Measurements from ENCODE around the gene MLLT10.

Gene MLLT10

DNA sequence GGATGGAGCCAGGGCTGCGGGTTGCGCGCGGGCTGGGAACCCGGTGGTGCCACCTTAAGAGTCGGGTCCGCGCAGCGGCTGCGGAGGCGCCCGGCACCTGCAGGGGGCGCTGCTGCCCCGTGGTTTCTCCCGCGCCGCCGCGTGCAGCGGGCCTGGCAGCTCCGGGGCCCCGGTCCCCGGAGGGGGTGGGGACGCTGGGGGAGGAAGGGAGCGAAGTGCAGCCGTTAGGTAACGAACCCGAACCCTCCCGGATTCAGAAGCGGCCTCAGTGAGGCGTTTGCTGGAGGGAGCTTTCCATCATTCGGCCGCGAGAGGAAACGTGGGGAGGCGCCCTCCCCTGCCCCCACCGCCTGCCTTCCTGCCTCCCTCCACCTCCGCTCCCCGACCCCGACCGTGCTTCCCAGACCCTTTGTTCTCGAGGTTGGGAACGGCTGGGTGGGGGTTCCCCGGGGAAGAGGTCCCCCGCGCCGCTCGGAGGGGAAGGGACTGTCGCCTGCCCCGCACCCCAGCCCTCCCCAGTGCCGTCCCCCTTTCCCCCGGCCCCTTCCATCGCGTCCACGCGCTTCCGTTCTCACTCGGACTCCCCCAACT, 38.2 kb upstream of the MLLT10 start:
- H3K9ac ChIP-seq (ENCODE audit: low read length) = no peak overlapping the region
- H3K27me3 ChIP-seq (ENCODE audit: control insufficient read depth, insufficient read depth, low read length) = peaks cover 2% of the 10 kb centered on the region
- peak overlapping the region; percentile 37 for H3K27ac ChIP-seq (ENCODE audit: low read depth, low read length)
- no peaks in the 10 kb centered on the region for H3K36me3 ChIP-seq (ENCODE audit: control insufficient read depth, insufficient read depth, low read length)
- H3K4me1 ChIP-seq (ENCODE audit: control insufficient read depth, insufficient read depth, low read length) = peaks cover 2% of the 10 kb centered on the region
- H3K4me3 ChIP-seq (ENCODE audit: low read length) = peak overlapping the region; percentile 87

DNA sequence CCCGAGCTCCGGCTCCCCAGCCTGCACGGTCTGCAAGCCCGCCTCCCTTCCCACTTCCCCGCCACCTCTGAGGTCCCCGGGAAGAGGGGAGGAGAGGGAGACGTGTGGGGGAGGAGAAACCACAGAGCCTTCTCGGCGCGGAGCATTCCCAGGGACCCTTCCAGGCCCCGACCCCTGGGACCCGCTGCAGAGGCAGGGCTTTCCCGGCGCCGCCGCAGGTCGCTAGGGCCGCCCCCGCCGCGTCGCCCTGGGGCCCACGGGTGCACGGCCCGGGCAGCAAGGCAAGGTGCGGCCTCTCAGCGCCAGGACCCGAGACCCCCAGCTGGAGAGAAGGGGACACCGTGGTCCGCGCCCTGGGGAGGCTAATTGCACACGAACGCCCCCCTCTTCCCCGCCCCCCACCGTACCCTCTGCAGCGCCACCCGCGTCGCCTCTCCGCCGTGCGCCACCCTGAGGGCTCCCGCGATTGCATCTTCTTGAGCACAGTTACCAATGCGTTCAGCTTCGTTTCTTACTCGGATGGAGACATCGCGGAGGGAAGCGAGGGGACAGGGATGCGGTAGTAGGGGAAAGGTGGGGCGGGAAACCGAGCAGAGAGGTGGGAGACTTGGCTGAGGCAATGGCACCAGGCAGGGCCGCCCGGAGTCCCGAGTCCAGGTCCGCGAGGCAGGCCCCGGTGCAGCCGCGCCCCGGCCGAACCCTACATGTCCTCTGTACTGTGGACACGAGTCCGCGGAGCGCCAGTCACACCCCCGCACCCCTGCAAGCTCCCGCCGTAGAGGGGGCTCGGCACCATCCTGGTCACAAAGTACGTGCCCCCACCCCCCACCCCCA, 37.5 kb upstream of the MLLT10 start:
- peak overlapping the region; percentile 87 for H3K4me3 ChIP-seq (ENCODE audit: low read length)
- H3K36me3 ChIP-seq (ENCODE audit: control insufficient read depth, insufficient read depth, low read length) = no peaks in the 10 kb centered on the region
- H3K27me3 ChIP-seq (ENCODE audit: control insufficient read depth, insufficient read depth, low read length) = peaks cover 2% of the 10 kb centered on the region
- H3K9ac ChIP-seq (ENCODE audit: low read length) = peak overlapping the region; percentile 27
- peaks cover 2% of the 10 kb centered on the region for H3K4me1 ChIP-seq (ENCODE audit: control insufficient read depth, insufficient read depth, low read length)
- H3K27ac ChIP-seq (ENCODE audit: low read depth, low read length) = peak overlapping the region; percentile 37

DNA sequence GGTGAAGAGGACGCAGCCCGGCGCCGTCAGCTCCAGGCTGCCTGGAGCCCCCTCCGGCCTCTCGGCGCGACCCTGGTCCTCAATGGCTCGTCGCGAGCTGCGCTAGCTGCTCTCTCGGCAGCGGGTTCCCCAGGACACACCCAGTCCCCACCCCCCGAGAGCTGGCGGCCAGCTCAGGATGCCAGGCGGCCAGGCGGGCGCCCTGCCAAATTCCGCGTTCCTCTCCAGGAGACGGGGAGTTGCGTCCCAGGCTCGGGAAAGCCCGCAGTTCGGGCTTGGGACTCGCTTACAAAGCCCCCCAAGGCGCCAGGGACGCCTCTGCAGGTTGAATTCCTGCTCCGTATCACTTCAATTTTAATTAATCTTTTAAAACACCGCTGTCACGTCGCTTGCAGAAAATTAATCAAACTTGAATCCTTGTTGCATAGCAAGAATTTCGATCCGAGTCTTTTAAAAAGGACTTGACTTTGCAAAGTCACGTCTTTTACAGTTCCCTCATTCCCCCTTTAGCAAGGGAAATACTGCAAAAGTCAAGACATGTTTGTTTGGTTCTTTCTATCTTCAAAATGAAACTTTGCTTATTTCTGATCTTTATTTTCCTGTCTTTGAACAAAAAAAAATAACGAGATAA, 36.7 kb upstream of the MLLT10 start:
- Histone ChIP-seq H3K27me3 (ENCODE audit: control insufficient read depth, insufficient read depth, low read length) (peaks cover 2% of the 10 kb centered on the region), H3K4me1 (ENCODE audit: control insufficient read depth, insufficient read depth, low read length) (peaks cover 2% of the 10 kb centered on the region), H3K36me3 (ENCODE audit: control insufficient read depth, insufficient read depth, low read length) (no peaks in the 10 kb centered on the region), H3K9ac (ENCODE audit: low read length) (no peak overlapping the region), H3K27ac (ENCODE audit: low read depth, low read length) (no peak overlapping the region), H3K4me3 (ENCODE audit: low read length) (peak overlapping the region; percentile 87)

DNA sequence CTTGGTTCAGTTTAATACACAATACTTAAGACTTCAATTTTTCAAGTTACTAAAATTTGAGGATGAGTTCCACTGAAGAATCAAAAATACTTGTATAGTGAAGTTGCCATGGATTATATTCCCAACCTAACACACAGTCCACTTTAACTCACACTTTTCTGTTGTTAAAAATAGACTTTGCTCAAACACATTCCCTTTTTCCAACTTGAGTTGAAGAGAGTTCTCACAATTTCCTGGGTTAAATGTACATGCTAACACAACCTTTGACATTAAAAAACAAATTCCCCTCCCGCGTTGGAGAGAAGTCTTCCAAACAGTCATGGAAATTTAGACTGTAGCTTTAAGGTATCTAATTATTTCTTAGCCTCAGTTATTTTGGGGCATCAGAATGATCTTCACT, 35.7 kb upstream of the MLLT10 start:
- H3K4me3 ChIP-seq (ENCODE audit: low read length) = no peak overlapping the region
- peaks cover 2% of the 10 kb centered on the region for H3K4me1 ChIP-seq (ENCODE audit: control insufficient read depth, insufficient read depth, low read length)
- no peaks in the 10 kb centered on the region for H3K36me3 ChIP-seq (ENCODE audit: control insufficient read depth, insufficient read depth, low read length)
- no peak overlapping the region for H3K27ac ChIP-seq (ENCODE audit: low read depth, low read length)
- H3K27me3 ChIP-seq (ENCODE audit: control insufficient read depth, insufficient read depth, low read length) = peaks cover 2% of the 10 kb centered on the region
- no peak overlapping the region for H3K9ac ChIP-seq (ENCODE audit: low read length)

DNA sequence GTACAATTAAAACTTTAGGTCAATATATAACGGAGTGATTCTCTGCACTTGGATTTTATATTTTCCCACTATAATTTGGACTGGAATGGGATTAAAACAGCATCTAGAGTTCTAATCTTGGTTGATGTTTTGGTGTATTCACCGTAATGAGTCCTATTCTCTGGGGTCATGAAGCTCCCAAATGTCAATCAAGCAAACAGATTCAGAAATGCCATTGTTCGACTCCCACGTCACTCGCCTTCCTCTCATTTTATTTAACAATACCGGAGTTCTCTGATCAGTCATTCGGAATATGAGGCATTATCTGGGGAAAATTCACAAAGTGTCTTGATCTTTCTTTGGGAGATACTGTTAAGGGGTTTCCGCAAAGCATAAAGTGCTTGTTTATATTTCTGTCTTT, 35.0 kb upstream of the MLLT10 start:
- Histone ChIP-seq H3K36me3 (ENCODE audit: control insufficient read depth, insufficient read depth, low read length) (no peaks in the 10 kb centered on the region), H3K4me3 (ENCODE audit: low read length) (no peak overlapping the region), H3K4me1 (ENCODE audit: control insufficient read depth, insufficient read depth, low read length) (peaks cover 2% of the 10 kb centered on the region), H3K9ac (ENCODE audit: low read length) (no peak overlapping the region), H3K27ac (ENCODE audit: low read depth, low read length) (no peak overlapping the region), H3K27me3 (ENCODE audit: control insufficient read depth, insufficient read depth, low read length) (peaks cover 2% of the 10 kb centered on the region)

DNA sequence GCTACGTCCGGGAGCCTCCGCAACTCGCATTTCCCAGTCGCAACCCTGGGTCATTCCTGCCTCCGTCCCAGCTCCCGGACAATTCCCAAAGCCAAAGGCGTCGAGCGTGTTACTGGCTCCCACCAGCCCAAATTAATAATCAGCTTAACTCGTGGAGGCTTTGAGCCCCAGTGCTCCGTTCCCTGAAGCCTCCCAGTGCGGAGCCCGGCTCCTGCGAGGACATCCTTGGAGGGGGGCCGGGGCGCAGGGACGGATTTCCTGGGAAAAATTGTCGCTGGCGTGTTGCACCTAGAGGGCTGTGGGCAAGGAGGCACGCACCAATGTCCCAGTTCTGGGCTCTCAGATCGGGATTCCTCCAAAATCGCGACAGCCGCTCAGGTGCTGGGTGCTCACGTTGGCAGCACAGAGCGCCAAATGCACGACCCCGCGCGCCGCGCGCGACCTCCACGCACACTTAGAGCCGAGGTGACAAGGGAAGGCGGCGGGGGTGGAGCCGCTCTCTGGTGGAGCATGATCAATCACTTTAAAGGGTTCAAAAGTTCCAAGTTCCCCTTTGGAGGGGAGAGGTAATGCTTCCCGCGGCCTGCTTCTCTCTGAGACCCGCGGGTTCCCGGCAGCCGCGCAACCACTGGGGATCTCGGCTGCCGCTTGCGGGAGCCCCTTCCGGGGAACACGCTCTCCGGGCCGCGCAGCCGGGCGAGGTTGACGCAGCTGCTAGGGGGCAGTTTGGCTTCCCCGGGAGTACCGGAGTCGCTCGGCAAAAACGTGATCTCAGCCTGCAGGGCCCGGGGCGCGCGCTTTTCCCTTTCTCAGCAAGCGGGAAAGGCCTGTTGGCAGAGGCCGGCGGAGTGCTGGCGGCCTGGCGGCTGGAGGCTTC, 34.1 kb upstream of the MLLT10 start:
- no peak overlapping the region for H3K4me3 ChIP-seq (ENCODE audit: low read length)

DNA sequence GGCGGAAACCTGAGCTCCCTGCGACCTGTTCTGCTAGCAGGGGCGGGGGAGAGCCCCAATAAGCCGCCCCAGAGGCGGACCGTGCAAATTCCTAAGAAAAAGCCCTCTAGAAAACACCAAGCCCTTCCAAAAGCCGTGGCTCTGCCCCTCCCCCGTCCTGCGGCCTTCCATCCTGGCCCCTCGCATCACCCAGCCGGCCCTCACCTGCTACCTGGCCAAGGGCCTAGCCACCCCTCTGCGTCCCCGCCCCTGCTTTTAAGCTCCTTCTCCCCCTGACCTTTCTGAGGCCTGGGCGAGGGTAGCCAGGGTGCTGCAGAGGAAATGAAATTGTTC, 33.5 kb upstream of the MLLT10 start:
- Histone ChIP-seq H3K27ac (ENCODE audit: low read depth, low read length) (no peak overlapping the region), H3K4me1 (ENCODE audit: control insufficient read depth, insufficient read depth, low read length) (no peaks in the 10 kb centered on the region), H3K9ac (ENCODE audit: low read length) (no peak overlapping the region), H3K36me3 (ENCODE audit: control insufficient read depth, insufficient read depth, low read length) (no peaks in the 10 kb centered on the region), H3K27me3 (ENCODE audit: control insufficient read depth, insufficient read depth, low read length) (no peaks in the 10 kb centered on the region), H3K4me3 (ENCODE audit: low read length) (no peak overlapping the region)

More for the DNA sequence above, 34.1 kb upstream of the MLLT10 start:
- Histone ChIP-seq H3K4me1 (ENCODE audit: control insufficient read depth, insufficient read depth, low read length) (no peaks in the 10 kb centered on the region), H3K36me3 (ENCODE audit: control insufficient read depth, insufficient read depth, low read length) (no peaks in the 10 kb centered on the region), H3K27ac (ENCODE audit: low read depth, low read length) (no peak overlapping the region), H3K9ac (ENCODE audit: low read length) (no peak overlapping the region), H3K27me3 (ENCODE audit: control insufficient read depth, insufficient read depth, low read length) (peaks cover 2% of the 10 kb centered on the region)

DNA sequence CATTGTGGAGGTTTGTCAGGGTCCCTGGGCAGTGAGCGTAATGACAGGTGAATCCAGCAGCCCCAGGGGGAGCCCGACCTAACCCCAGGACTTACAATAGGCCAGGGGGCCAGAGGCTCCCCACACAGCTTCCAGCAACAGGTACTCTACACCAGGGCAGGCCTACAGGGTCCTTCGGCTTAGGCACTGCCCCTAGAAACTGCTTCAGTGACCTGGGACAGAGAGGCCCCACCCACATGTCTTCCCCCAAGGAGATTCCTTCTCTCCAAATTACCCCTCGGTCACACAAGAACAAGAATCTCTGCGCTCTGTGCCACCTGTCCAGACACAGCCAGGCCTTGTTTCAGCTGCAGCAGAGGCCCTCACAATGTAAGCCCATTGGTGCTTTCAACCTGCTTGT, 32.9 kb upstream of the MLLT10 start:
- H3K27me3 ChIP-seq (ENCODE audit: control insufficient read depth, insufficient read depth, low read length) = no peaks in the 10 kb centered on the region

DNA sequence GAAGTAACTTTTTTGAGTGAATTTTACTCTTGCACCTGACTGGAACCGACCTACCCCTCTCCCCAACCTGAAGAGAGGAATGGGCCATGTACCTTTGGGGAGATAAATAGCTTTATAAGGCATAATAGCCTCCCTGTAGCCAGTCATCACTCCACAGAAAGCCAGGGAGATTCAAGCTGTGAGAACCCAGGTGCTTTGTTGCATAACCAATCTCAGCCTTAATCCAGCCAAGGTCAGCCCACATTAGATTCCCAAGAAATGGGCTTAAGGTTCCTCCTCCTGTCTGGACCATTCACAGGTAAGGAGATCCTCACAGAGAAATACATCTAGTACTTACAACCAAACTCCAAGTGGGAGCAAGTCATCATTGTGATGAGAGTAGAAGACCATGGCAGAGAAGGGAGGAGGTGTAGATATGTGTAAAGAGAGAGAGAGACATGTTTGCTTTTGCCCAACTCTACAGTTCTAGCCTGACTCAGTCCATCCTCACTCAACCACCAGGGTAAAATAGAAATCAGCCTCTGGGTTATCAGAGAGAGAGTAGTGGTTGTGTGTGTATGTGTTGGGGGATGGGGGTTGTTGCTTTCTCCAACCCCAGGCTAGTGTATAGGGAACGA, 32.2 kb upstream of the MLLT10 start:
- Histone ChIP-seq H3K27me3 (ENCODE audit: control insufficient read depth, insufficient read depth, low read length) (no peaks in the 10 kb centered on the region), H3K36me3 (ENCODE audit: control insufficient read depth, insufficient read depth, low read length) (no peaks in the 10 kb centered on the region), H3K4me3 (ENCODE audit: low read length) (no peak overlapping the region), H3K9ac (ENCODE audit: low read length) (no peak overlapping the region), H3K4me1 (ENCODE audit: control insufficient read depth, insufficient read depth, low read length) (no peaks in the 10 kb centered on the region), H3K27ac (ENCODE audit: low read depth, low read length) (no peak overlapping the region)

More for the DNA sequence above, 32.9 kb upstream of the MLLT10 start:
- H3K4me1 ChIP-seq (ENCODE audit: control insufficient read depth, insufficient read depth, low read length) = no peaks in the 10 kb centered on the region
- H3K27ac ChIP-seq (ENCODE audit: low read depth, low read length) = no peak overlapping the region
- no peak overlapping the region for H3K4me3 ChIP-seq (ENCODE audit: low read length)
- no peaks in the 10 kb centered on the region for H3K36me3 ChIP-seq (ENCODE audit: control insufficient read depth, insufficient read depth, low read length)
- H3K9ac ChIP-seq (ENCODE audit: low read length) = no peak overlapping the region

DNA sequence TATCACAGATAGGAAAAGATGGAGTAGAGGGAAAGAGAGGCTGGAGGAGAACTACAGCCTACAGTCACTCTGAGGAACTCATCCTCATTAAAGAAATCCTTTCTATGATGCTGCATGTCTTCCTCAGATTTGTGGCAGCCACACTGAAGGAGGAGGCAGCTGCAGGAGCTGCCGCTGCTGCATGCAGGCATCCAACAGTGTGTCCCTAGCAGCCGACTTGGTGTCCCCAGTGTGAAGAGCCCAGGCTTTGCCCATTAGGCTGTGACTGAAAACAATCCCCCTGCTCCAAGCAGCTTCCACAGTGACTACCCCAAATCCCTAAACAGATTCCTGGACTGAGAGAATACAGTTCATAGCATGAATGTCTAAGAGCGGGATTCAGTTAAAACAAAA, 31.7 kb upstream of the MLLT10 start:
- H3K36me3 ChIP-seq (ENCODE audit: control insufficient read depth, insufficient read depth, low read length) = no peaks in the 10 kb centered on the region
- no peak overlapping the region for H3K27ac ChIP-seq (ENCODE audit: low read depth, low read length)
- no peak overlapping the region for H3K4me3 ChIP-seq (ENCODE audit: low read length)
- H3K4me1 ChIP-seq (ENCODE audit: control insufficient read depth, insufficient read depth, low read length) = no peaks in the 10 kb centered on the region
- H3K27me3 ChIP-seq (ENCODE audit: control insufficient read depth, insufficient read depth, low read length) = no peaks in the 10 kb centered on the region
- H3K9ac ChIP-seq (ENCODE audit: low read length) = no peak overlapping the region

DNA sequence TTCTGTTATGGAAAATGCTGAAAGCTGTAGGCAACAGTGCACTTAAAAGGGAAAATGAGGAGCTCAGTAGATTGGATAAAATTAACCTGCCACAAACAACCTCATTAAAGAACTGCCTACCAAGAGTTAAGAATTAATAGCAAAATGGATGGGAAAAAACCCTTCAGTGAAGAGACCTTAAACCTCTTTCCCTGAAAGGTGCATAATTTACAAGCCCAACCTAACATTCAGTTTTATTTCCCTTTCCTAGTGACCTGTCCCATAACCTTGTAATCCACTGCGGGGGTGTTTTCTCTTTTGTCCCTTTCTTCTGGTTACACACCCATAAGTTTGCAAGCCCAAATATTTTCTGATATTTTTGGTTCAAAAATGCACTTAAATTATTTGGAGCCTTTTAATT, 30.5 kb upstream of the MLLT10 start:
- no peaks in the 10 kb centered on the region for H3K36me3 ChIP-seq (ENCODE audit: control insufficient read depth, insufficient read depth, low read length)
- H3K27ac ChIP-seq (ENCODE audit: low read depth, low read length) = no peak overlapping the region
- H3K4me1 ChIP-seq (ENCODE audit: control insufficient read depth, insufficient read depth, low read length) = no peaks in the 10 kb centered on the region
- no peaks in the 10 kb centered on the region for H3K27me3 ChIP-seq (ENCODE audit: control insufficient read depth, insufficient read depth, low read length)
- no peak overlapping the region for H3K9ac ChIP-seq (ENCODE audit: low read length)
- no peak overlapping the region for H3K4me3 ChIP-seq (ENCODE audit: low read length)

All from rectal smooth muscle tissue (tissue), 1 donor.